ENCODE data around the gene LRRC56. TPM values are rescaled to one million over a fixed set of nuclear protein-coding genes. Genes with fewer than 3 reads are reported as not detected.

The LRRC56 gene
- total and polyA plus RNA-seq, 2 of the 13 experiments (the other 11 are each of a cell fraction or from before 2014, with no cell fraction given): 0.11 to 0.29 TPM

- TF ChIP-seq TBX2 (CRISPR knock-in tag; IDR thresholded peaks at IDR 0.05; ENCODE audit: borderline replicate concordance) (peak; percentile 42; the same call in 1 of the 2 replicates), ZNF710 (CRISPR knock-in tag; IDR thresholded peaks at IDR 0.05; ENCODE audit: borderline replicate concordance) (no peak), KDM1A (CRISPR knock-in tag; IDR thresholded peaks at IDR 0.05) (no peak), ZNF749 (CRISPR knock-in tag; IDR thresholded peaks at IDR 0.05; ENCODE audit: borderline replicate concordance) (no peak), ZNF34 (CRISPR knock-in tag; IDR thresholded peaks at IDR 0.05; ENCODE audit: borderline replicate concordance) (no peak), ZNF674 (CRISPR knock-in tag; IDR thresholded peaks at IDR 0.05; ENCODE audit: low read depth) (no peak), HNF4A (CRISPR knock-in tag; IDR thresholded peaks at IDR 0.05) (no peak), MZF1 (CRISPR knock-in tag; IDR thresholded peaks at IDR 0.05; ENCODE audit: borderline replicate concordance) (no peak), ZMAT5 (CRISPR knock-in tag; IDR thresholded peaks at IDR 0.05; ENCODE audit: borderline replicate concordance, low read depth) (no peak), ZBTB43 (CRISPR knock-in tag; conservative IDR thresholded peaks at IDR 0.05) (no peak), ZNF788 (CRISPR knock-in tag; IDR thresholded peaks at IDR 0.05; ENCODE audit: borderline replicate concordance) (peak; percentile 62; the same call in 1 of the 2 replicates), ZNF354B (CRISPR knock-in tag; IDR thresholded peaks at IDR 0.05) (no peak), ZNF883 (CRISPR knock-in tag; IDR thresholded peaks at IDR 0.05; ENCODE audit: not compliant biosample characterization) (no peak), ZNF253 (CRISPR knock-in tag; IDR thresholded peaks at IDR 0.05; ENCODE audit: borderline replicate concordance) (no peak), TFDP1 (CRISPR knock-in tag; IDR thresholded peaks at IDR 0.05; ENCODE audit: borderline replicate concordance) (peak; percentile 73; the same call in 1 of the 2 replicates), SIN3B (IDR thresholded peaks at IDR 0.05; ENCODE audit: low read length) (no peak), ZBTB8A (CRISPR knock-in tag; IDR thresholded peaks at IDR 0.05; ENCODE audit: borderline replicate concordance, low read depth) (no peak), ZNF740 (CRISPR knock-in tag; IDR thresholded peaks at IDR 0.05) (no peak), SMYD3 (CRISPR knock-in tag; IDR thresholded peaks at IDR 0.05) (no peak), THAP11 (CRISPR knock-in tag; IDR thresholded peaks at IDR 0.05) (no peak)
These were observed 30.2 kb upstream of the LRRC56 start, which contains the start of gene RNH1 (continued) for GRCh38 chr11:506995-507726.
